Left ventricle myocardium inferior (tissue), 1 donor: Measurements from ENCODE around the gene APCDD1L. TPM values are rescaled to one million over a fixed set of nuclear protein-coding genes. Genes with fewer than 3 reads are reported as not detected.
A peak's percentile ranks its signal among the peaks of the same experiment; 100 is the strongest.

ENCODE experiments used
- DNase-seq: peaks from one replicate; pipeline ENCODE4 v3.0.0-alpha.2; 2020
- H3K27ac ChIP-seq: fragments of 200-600 bp; replicated peaks from 2 replicates; pipeline ENCODE4 v1.8.0; 2021
- H3K27me3 ChIP-seq: fragments of 200-600 bp; 2 replicates; pipeline ENCODE4 v1.8.0; 2021; ENCODE audit warnings: low read depth
- H3K36me3 ChIP-seq: fragments of 200-600 bp; 2 replicates; pipeline ENCODE4 v1.8.0; 2021
- H3K4me1 ChIP-seq: fragments of 200-600 bp; 2 replicates; pipeline ENCODE4 v1.8.0; 2021
- H3K4me3 ChIP-seq: fragments of 200-600 bp; 2 replicates; pipeline ENCODE4 v1.8.0; 2021; ENCODE audit warnings: mild to moderate bottlenecking, moderate library complexity
- H3K9me3 ChIP-seq: fragments of 200-600 bp; replicated peaks from 2 replicates; pipeline ENCODE4 v1.8.0; 2021
- intact Hi-C: fragments of 100-400 bp; cut with micrococcal nuclease; formaldehyde crosslinking; loops from one replicate; pipeline ENCODE4 v1.11.0; 2022
- total RNA-seq: library from RNA; stranded (reverse); fragmentation: NEBNext Ultra II Directional; extraction: Animal tissue kit (Norgen Biotek cat#: 25700); gene quantifications from one replicate; pipeline ENCODE4 v1.2.1, GENCODE V29; 2021
- TF ChIP-seq, protein P1 (sequence below): fragments of 200-600 bp; IDR thresholded peaks from 2 replicates; pipeline ENCODE4 v1.8.0; 2021; ENCODE audit warnings: antibody characterized with exemption, mild to moderate bottlenecking, borderline replicate concordance
- donor health status: DM: no; HTN: yes; CAD: no; lungs with severe emphysema.

The APCDD1L gene
- total RNA-seq, 1 donor from 2014 or later = 0.91 TPM

GRCh38 chr20:58473453-58474425 lies 41.5 kb downstream of the APCDD1L start:
- Histone ChIP-seq H3K27me3 (no peaks in the 10 kb centered on the region), H3K4me3 (no peak overlapping the region), H3K4me1 (peaks cover 9% of the 10 kb centered on the region), H3K9me3 (peaks cover 26% of the 10 kb centered on the region), H3K27ac (peak overlapping the region; percentile 25), H3K36me3 (no peaks in the 10 kb centered on the region)
- DNase-seq = no peak
- TF ChIP-seq, protein P1, sequence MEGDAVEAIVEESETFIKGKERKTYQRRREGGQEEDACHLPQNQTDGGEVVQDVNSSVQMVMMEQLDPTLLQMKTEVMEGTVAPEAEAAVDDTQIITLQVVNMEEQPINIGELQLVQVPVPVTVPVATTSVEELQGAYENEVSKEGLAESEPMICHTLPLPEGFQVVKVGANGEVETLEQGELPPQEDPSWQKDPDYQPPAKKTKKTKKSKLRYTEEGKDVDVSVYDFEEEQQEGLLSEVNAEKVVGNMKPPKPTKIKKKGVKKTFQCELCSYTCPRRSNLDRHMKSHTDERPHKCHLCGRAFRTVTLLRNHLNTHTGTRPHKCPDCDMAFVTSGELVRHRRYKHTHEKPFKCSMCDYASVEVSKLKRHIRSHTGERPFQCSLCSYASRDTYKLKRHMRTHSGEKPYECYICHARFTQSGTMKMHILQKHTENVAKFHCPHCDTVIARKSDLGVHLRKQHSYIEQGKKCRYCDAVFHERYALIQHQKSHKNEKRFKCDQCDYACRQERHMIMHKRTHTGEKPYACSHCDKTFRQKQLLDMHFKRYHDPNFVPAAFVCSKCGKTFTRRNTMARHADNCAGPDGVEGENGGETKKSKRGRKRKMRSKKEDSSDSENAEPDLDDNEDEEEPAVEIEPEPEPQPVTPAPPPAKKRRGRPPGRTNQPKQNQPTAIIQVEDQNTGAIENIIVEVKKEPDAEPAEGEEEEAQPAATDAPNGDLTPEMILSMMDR = no peak
- intact Hi-C loops = no loop called here

DNA sequence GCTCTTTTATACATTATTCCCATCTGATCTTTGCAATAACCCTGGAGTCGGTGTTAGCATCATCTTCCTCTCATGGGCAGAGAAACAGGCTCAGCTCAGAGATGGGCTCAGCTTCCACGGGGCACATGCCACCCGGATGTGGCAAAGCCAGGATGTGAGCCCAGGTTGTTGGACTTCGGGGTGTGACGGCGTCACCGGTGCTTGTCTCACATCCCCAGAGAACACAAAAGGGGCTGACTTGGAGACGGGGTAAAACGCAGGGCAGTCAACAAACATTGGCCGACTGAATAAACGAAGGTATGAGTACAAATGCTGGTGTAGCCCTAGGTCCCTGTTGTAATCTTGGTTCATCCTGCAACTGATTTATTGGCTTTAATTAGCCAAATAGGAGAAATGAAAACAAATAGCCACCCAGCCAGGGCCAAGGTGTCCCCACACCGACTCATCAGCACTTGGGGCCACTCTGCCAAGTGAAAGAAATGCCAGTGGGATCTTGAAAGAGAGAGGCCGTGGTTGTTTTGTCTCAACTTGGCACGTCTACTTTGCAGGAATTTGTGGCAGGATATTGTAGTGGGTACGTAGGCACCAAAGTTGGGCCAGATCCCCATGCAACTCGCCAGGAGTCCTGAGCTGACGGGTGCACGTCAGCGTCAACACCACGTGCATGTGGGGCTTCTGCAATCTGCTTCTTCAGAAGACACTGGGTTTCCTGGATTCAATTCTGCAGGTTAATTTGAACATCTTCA lies 42.8 kb downstream of the APCDD1L start:
- DNase-seq = no peak
- Histone ChIP-seq H3K27me3 (peaks cover 2% of the 10 kb centered on the region), H3K9me3 (peaks cover 13% of the 10 kb centered on the region), H3K4me3 (no peak overlapping the region), H3K27ac (peak overlapping the region; percentile 42), H3K36me3 (no peaks in the 10 kb centered on the region), H3K4me1 (peaks cover 9% of the 10 kb centered on the region)
- TF ChIP-seq, protein P1 = no peak
- intact Hi-C loops = no loop called here

GRCh38 chr20:58471193-58472164 lies 43.7 kb downstream of the APCDD1L start:
- DNase-seq = peak; percentile 72
- Histone ChIP-seq H3K36me3 (no peaks in the 10 kb centered on the region), H3K4me1 (peaks cover 9% of the 10 kb centered on the region), H3K4me3 (no peak overlapping the region), H3K27me3 (peaks cover 11% of the 10 kb centered on the region), H3K9me3 (peaks cover 3% of the 10 kb centered on the region), H3K27ac (peak overlapping the region; percentile 42)
- TF ChIP-seq, protein P1 = no peak
- intact Hi-C loops = no loop called here

DNA sequence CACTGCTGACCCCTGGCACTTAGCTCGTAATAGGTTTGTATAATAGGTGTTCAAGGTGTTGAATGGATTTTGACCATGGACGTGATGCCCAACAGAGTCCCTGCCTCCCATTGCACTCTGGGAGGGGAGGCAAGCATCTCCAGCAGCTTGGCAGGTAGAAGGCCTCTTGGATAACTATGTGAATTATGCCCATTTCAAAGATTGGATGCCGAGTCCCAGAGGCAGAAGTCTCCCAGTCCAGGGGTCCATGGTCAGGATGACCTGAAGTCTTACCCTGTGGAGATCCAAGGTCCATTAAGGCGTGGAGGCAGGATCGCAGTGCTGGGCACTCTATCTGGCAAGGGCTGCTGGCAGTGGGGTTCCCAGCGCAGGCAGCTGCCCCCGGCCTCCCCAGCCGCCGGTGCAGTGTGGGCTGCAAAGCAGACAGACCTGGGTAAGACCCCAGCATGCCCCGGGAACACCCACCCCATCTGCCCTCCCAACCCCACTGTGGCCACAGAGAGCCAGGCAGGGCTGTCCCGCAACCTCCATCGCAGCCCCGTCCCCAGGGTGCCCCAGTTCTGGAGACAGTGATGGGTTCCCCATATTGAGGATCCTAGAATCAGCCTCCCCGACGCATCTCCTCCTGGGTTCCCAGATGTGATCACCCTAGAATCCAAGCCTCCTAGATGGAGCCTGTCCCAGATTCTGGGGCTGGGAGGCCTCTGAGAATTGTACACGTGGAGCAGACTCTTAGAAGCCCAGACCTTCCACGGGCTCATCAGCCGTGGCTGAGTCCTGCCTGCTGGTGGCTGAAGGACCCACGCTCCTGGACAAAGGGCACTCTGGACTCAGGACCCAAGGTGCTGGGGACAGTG lies 44.6 kb downstream of the APCDD1L start:
- Histone ChIP-seq H3K36me3 (no peaks in the 10 kb centered on the region), H3K27me3 (peaks cover 18% of the 10 kb centered on the region), H3K4me1 (peaks cover 9% of the 10 kb centered on the region), H3K9me3 (no peaks in the 10 kb centered on the region), H3K27ac (no peak overlapping the region), H3K4me3 (no peak overlapping the region)
- TF ChIP-seq, protein P1 = no peak
- DNase-seq = no peak
- intact Hi-C loops = no loop called here
